Neural cell (in vitro differentiated cells): ENCODE measurements around the gene EEPD1. TPM values are rescaled to one million over a fixed set of nuclear protein-coding genes. Genes with fewer than 3 reads are reported as not detected.

Source experiments
- H2AFZ ChIP-seq: fragments of 200-600, 300-800 bp; sonication (generic), shearing (Covaris generic); 2 replicates; pipeline ENCODE4 v1.6.0; 2014; ENCODE audit warnings: low read depth, mild to moderate bottlenecking, antibody characterized with exemption, low read length, moderate library complexity
- H3F3A ChIP-seq: fragments of 200-600 bp; shearing (Covaris generic); 2 replicates; pipeline ENCODE4 v1.6.1; 2016; ENCODE audit warnings: mild to moderate bottlenecking, moderate library complexity, mixed read lengths, antibody characterized with exemption, low read length; ENCODE audit not compliant: insufficient read depth, poor library complexity, severe bottlenecking
- H3K27ac ChIP-seq: fragments of 200-600, 300-800 bp; sonication (generic), shearing (Covaris generic); 2 replicates; pipeline ENCODE4 v1.5.1; 2014; ENCODE audit warnings: mild to moderate bottlenecking, low read length, moderate library complexity
- H3K27me3 ChIP-seq: fragments of 300-800, 200-600 bp; sonication (generic), shearing (Covaris generic); 2 replicates; pipeline ENCODE4 v1.6.0; 2014; ENCODE audit warnings: mild to moderate bottlenecking, low read depth, low read length, moderate library complexity; ENCODE audit not compliant: insufficient read depth
- H3K36me3 ChIP-seq: fragments of 300-800, 200-600 bp; sonication (generic), shearing (Covaris generic); 2 replicates; pipeline ENCODE4 v1.5.1; 2014; ENCODE audit warnings: mild to moderate bottlenecking, antibody characterized with exemption, low read length, moderate library complexity; ENCODE audit not compliant: insufficient read depth
- H3K4me2 ChIP-seq: fragments of 300-800, 200-600 bp; sonication (generic), shearing (Covaris generic); 2 replicates; pipeline ENCODE4 v1.6.0; 2014; ENCODE audit warnings: mild to moderate bottlenecking, low read length
- H3K4me3 ChIP-seq: fragments of 300-800, 200-600 bp; sonication (generic), shearing (Covaris generic); 2 replicates; pipeline ENCODE4 v1.5.1; 2014; ENCODE audit warnings: mild to moderate bottlenecking, low read length, moderate library complexity
- H3K79me2 ChIP-seq: fragments of 200-600 bp; shearing (Covaris generic); replicated peaks from 2 replicates; pipeline ENCODE4 v1.6.0; 2014; ENCODE audit warnings: mild to moderate bottlenecking, low read length, moderate library complexity; ENCODE audit not compliant: insufficient read depth
- H3K9ac ChIP-seq: fragments of 300-800, 200-600 bp; sonication (generic), shearing (Covaris generic); 2 replicates; pipeline ENCODE4 v1.6.1; 2016; ENCODE audit warnings: mild to moderate bottlenecking, low read length, mixed read lengths
- H3K9me2 ChIP-seq: fragments of 200-600 bp; shearing (Covaris generic); 2 replicates; pipeline ENCODE4 v1.6.1; 2016; ENCODE audit warnings: mild to moderate bottlenecking, low read length, mixed read lengths; ENCODE audit not compliant: insufficient read depth
- H3K9me3 ChIP-seq: fragments of 200-600, 300-800 bp; sonication (generic), shearing (Covaris generic); 2 replicates; pipeline ENCODE4 v1.6.1; 2016; ENCODE audit warnings: mild to moderate bottlenecking, mixed run types, low read length, moderate library complexity, mixed read lengths
- H4K20me1 ChIP-seq: fragments of 200-600 bp; shearing (Covaris generic); 2 replicates; pipeline ENCODE4 v1.6.1; 2016; ENCODE audit warnings: mild to moderate bottlenecking, mixed run types; ENCODE audit not compliant: insufficient read depth
- CTCF ChIP-seq: fragments of 450-650 bp; IDR thresholded peaks from 2 replicates; pipeline ENCODE4 v1.5.1; 2014; ENCODE audit warnings: antibody characterized with exemption, mild to moderate bottlenecking, moderate library complexity; ENCODE audit not compliant: poor library complexity, severe bottlenecking
- EP300 ChIP-seq: fragments of 450-650 bp; conservative IDR thresholded peaks from 2 replicates; pipeline ENCODE4 v1.6.1; 2014; ENCODE audit warnings: antibody characterized with exemption, mild to moderate bottlenecking, moderate library complexity; ENCODE audit not compliant: poor library complexity, severe bottlenecking
- EZH2 ChIP-seq: fragments of 200-600, 300-800 bp; shearing (Covaris generic), sonication (generic); IDR thresholded peaks from 2 replicates; pipeline ENCODE4 v1.6.1; 2014; ENCODE audit warnings: antibody characterized with exemption, low read length, borderline replicate concordance, mild to moderate bottlenecking; ENCODE audit not compliant: insufficient read depth, poor library complexity, severe bottlenecking
- MXI1 ChIP-seq: fragments of 450-650 bp; conservative IDR thresholded peaks from 2 replicates; pipeline ENCODE4 v1.6.1; 2014; ENCODE audit warnings: antibody characterized with exemption, mild to moderate bottlenecking; ENCODE audit not compliant: poor library complexity, severe bottlenecking
- POLR2AphosphoS5 ChIP-seq: IDR thresholded peaks from 2 replicates; pipeline ENCODE4 v1.6.1; 2012
- RAD21 ChIP-seq: fragments of 450-650 bp; conservative IDR thresholded peaks from 2 replicates; pipeline ENCODE4 v1.6.1; 2014; ENCODE audit warnings: antibody characterized with exemption, mild to moderate bottlenecking, moderate library complexity
- REST ChIP-seq: IDR thresholded peaks from 2 replicates; pipeline ENCODE4 v1.6.1; 2012; ENCODE audit warnings: borderline replicate concordance
- SMC3 ChIP-seq: fragments of 450-650 bp; conservative IDR thresholded peaks from 2 replicates; pipeline ENCODE4 v1.6.1; 2014; ENCODE audit warnings: antibody characterized with exemption, mild to moderate bottlenecking, moderate library complexity; ENCODE audit not compliant: poor library complexity
- TAF1 ChIP-seq: IDR thresholded peaks from 2 replicates; pipeline ENCODE4 v1.6.1; 2012; ENCODE audit warnings: low read depth
- polyA plus RNA-seq: library from polyadenylated mRNA; depleted of rRNA; stranded (reverse); fragments of >200 nt; gene quantifications from 2 replicates; pipeline ENCODE4 v1.2.3, GENCODE V29; 2014

Gene EEPD1
- polyA plus RNA-seq, 1 donor from 2014 or later, result 4.2 TPM

- no peaks in the 10 kb centered on the region for H3K79me2 ChIP-seq
- no peaks in the 10 kb centered on the region for H3K36me3 ChIP-seq
- no peak overlapping the region for H3K27ac ChIP-seq
- TF ChIP-seq SMC3 (no peak), EZH2 (no peak), POLR2AphosphoS5 (no peak), RAD21 (no peak), CTCF (no peak), REST (no peak), EP300 (no peak), TAF1 (no peak), MXI1 (no peak)
- H3K9me2 ChIP-seq, result no peaks in the 10 kb centered on the region
- H3K27me3 ChIP-seq, result no peaks in the 10 kb centered on the region
- no peak overlapping the region for H2AFZ ChIP-seq
- no peak overlapping the region for H3K9ac ChIP-seq
- no peak overlapping the region for H3K4me3 ChIP-seq
- no peak overlapping the region for H3K4me2 ChIP-seq
- H3K9me3 ChIP-seq, result no peaks in the 10 kb centered on the region
- H4K20me1 ChIP-seq, result no peaks in the 10 kb centered on the region
- H3F3A ChIP-seq, result no peaks in the 10 kb centered on the region
These were observed 39.2 kb downstream of the EEPD1 start for GRCh38 chr7:36192053-36192824.

GRCh38 chr7:36192877-36193276 is 39.8 kb downstream of the EEPD1 start:
- H3K9ac ChIP-seq, result no peak overlapping the region
- H3K4me2 ChIP-seq, result no peak overlapping the region
- no peaks in the 10 kb centered on the region for H3K9me2 ChIP-seq
- TF ChIP-seq MXI1, result no peak
- TF ChIP-seq SMC3, result no peak
- TF ChIP-seq TAF1, result no peak
- no peak for TF ChIP-seq EP300
- TF ChIP-seq CTCF, result no peak
- TF ChIP-seq RAD21, result no peak
- TF ChIP-seq POLR2AphosphoS5, result no peak
- no peak for TF ChIP-seq REST
- no peak for TF ChIP-seq EZH2
- H3K27me3 ChIP-seq, result no peaks in the 10 kb centered on the region
- H3K9me3 ChIP-seq, result no peaks in the 10 kb centered on the region
- H3K27ac ChIP-seq, result no peak overlapping the region
- H2AFZ ChIP-seq, result no peak overlapping the region
- no peaks in the 10 kb centered on the region for H4K20me1 ChIP-seq
- no peaks in the 10 kb centered on the region for H3K79me2 ChIP-seq
- no peak overlapping the region for H3K4me3 ChIP-seq
- no peaks in the 10 kb centered on the region for H3K36me3 ChIP-seq
- no peaks in the 10 kb centered on the region for H3F3A ChIP-seq
